Activated T-helper 1 cell treated with anti-CD3 and anti-CD28 coated beads, Interleukin-2, amount 50 U/mL, for 16 hours (primary cell): ENCODE data around the gene OIP5.
"Not testable (repeated sequence)": the region's sequence is repeated elsewhere in the genome, so short reads cannot be mapped to it uniquely, and the experiment has no call there.

Experiments used
- DNase-seq, 2 donors: peaks; one replicate each; pipeline ENCODE4 v3.0.0-alpha.2; 2020; ENCODE audit warnings: low read depth in 1 of 2, low spot score in 1 of 2

The OIP5 gene

DNA sequence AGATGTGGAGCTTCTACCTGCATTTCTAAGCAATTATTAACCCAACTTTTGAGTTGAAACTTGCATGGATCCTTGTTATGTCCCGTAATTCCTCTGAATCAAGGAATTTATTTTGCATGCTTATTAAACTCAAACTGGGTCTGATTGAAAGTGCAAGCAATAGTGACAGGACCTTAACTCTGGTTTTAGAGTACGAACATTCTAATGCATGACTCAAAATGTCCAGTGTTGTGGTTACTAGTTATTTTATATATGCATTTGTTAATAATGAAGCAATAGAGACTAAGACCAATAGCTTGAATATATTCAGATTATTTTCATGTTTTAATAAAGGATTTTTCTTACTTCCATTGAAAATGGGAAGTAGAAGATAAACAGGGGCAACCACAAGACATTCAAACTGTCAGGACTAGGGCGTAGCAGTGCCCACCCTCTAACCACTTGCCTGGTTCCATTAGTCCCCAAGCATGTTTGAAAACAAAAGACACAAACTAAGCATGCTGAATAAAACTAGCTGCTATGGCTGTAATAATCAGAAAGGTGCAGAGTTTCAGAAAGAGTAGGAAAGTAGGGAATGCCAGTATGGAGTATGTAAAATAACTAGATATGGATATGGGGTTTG lies 28.1 kb downstream of the OIP5 start:
- no peak for DNase-seq

DNA sequence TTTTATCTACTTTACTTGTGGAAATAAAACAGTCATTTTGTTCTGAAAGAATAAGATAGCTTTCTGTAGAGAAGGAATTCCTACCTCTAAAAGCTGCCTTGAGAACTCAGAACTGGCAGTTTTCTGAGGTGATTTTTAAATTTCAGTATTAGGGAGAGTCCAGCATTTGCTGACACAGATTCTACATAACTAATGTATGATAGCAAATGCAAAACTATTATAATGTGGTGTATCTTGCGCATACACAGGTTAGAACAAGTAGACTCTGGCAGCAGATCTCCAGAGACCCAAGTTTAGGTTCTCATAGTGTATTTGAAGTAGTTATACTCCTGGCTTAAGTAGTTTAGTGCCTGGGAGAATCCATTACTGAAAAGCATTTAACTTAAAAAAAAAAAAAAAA lies 30.8 kb downstream of the OIP5 start:
- no peak for DNase-seq

DNA sequence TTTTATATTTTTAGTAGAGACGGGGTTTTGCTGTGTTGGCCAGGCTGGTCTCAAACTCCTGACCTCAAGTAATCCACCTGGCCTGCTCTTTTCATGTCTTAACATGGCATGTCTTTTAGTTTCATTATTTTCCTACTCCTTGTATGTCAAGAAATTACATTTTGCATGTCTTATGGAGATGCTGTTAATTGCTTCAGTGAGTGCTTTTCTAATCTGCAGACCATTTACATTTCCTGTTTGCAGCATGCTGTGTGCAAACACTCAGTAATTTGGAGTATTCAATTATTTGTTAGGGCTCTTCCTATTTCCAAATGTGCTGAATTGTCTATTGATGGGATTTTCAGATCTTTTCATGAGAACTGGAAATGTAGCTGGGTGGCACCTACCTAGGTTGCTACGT lies 31.3 kb downstream of the OIP5 start:
- DNase-seq = not testable (repeated sequence)

DNA sequence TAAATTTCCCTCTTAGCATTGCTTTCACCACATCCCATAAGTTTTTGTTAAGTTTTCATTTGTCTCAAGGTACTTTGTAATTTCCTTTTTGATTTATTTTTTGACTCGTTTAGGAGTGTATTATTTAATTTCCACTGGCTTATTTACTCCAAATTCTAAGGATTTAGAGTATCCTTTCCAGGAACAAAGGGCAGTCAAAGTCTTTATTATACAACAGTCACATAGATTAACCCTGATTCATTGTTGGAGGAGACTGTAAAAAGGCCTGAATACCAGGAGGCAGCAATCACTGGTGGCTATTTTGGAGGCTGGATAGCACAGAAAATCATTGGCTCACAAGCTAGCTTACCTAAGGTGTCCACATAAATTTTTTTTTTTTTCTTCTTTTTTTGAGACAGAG lies 39.9 kb downstream of the OIP5 start:
- no peak for DNase-seq

DNA sequence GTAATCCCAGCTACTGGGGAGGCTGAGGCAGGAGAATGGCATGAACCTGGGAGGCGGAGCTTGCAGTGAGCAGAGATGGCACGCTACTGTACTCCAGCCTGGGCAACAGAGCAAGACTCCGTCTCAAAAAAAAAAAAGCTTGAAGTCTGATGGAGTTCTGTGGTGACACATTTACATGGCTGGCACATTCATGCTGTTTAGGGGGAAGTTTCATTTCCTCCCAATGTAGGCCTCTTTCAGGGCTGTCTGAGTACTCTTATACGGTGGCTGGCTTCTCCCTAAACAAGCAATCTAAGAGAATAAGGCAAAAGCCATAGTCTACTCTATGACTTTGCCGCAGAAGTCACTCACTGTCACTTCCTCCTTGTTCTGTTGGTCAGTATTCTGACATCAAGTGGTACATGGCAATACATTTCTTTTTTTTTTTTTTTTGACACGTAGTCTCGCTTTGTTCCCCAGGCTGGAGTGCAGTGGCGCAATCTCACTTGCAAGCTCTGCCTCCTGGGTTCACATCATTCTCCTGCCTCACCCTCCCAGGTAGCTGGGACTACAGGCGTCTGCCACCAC lies 41.2 kb downstream of the OIP5 start:
- no peak for DNase-seq

DNA sequence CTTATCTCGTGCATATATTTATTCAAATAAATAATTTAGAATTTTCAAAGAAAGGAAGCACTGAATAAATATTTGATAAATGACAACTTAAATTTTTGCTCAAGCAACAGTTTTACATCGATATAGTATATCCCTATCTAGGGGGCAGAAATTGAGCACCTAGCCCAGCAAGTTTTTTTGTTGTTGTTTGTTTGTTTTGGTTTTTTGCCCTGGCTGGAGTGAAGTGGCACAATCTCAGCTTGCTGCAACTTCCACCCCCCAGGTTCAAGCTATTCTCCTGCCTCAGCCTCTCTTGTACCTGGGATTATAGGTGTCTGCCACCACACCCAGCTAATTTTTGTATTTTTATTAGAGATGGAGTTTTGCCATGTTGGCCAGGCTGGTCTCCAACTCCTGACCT lies 42.4 kb downstream of the OIP5 start:
- no peak for DNase-seq

DNA sequence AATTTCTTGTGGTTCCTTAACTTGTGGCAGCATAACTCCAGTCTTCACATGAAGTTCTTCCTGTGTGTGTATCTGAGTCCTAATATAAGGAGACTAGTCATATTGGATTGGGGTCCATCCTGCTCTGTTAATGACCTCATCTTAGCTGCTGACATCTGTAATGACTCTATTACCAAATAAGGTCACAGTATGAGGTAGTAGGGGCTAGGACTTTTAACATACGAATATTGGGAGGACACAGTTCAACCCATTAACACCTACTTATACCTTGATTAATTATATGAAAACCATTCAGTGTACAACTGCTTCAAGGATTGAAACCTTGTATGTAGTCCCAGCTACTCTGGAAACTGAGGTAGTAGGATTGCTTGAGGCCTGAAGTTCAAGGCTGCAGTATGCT lies 43.9 kb downstream of the OIP5 start:
- DNase-seq = no peak

GRCh38 chr15:41286665-41287333 lies 45.6 kb downstream of the OIP5 start:
- no peak for DNase-seq

- DNase-seq = no peak
Observed at GRCh38 chr15:41285285-41285684, 47.1 kb downstream of the OIP5 start.

DNA sequence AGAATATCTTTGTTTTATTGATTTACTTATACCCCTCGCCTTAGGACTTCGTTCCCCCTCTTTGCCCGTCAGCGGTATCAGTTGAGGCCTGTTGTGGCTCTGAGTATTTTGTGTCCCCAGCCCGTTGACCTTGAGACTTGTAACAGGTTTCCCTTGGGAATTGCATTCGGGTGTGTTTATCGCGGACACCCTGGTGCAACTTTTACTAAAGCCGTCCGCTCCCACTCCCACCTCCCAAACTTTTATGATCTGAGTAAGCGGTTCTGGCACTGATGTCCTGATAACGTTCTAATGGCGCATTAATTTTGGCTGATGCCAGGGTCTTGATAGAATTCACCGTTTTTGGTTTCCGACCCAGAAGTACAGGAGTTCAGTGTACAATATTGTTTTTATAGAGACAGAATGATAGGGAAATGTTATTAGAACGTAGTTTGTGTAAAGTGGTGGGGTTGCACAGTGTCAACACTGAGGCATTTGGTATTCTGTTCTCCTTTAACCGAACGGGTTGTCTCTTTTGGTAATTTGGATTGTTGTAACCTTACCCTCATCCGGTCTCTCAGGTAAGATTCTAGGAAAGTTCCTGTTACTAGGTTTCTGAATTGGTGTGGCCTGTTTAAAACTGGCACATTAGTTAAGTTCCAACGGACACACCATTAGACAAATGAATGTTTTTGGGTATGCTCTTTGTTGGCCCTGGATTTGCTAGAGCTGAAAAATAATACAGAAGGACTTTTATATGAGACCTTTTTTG lies 47.8 kb downstream of the OIP5 start:
- DNase-seq = no peak

DNA sequence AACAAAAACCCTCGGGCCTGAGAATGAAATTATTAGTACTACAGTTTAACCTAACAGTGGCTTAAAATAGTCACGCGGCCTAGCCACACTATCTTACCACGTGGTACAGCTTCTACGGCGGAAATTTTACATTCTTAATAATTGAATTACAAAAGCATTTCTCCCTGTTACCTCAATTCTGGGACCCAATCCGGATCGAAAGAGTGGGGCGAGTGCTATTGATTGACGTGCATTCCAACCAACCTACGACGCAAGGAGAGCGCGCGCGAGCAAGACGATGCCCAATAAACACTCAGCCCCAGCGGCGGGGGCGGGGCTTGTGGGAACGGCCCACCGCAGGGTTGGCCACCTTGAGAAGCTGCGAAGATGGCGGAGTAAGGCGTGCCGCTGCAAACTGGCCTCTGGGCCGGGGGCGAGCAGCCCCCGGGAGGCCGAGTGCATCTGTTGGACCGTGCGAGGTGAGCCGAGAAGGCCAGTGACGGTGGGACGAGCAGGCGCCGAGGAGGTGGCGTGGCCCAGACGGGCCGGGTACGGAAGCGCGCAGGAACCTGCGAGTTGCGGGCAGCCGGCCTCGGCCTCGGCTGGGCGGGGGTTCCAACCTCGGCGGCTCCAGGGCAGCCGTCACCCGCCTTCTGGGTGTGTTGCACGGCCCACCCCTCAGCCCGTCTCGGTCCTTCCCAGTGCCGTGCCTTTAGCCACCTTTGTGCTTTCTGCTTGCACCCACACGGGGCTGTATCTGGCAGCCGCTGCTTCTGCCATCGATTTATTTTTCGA lies 48.6 kb downstream of the OIP5 start:
- DNase-seq = peak; percentile 91 to 96

DNA sequence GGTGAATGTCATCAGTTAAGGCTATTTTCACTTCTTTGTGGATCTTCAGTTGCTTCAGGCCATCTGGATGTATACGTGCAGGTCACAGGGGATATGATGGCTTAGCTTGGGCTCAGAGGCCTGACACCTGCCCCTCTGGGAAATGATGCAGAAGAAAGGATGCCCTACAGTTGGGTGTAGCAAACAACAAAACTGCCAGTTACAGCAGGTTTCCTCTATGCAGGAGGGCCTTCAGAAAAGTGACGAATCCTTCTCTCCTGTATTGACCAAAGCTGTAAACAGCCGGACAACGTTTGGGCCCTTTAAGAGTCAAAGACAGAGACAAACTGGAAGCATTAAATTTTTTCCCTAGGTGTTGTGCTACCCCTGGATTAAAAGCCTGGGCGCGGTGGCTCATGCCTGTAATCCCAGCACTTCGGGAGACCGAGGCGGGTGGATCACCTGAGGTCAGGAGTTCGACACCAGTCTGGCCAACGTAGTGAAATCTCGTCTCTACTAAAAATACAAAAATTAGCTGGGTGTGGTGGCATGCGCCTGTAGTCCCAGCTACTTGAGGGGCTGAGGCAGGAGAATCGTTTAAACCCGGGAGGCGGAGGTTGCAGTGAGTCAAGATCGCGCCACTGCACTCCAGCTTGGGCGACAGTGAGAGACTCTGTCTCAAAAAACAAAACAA lies 49.3 kb downstream of the OIP5 start:
- peak in 1 of 2 donors; percentile 5 for DNase-seq

GRCh38 chr15:41282436-41282835 lies 50.0 kb downstream of the OIP5 start:
- not testable (repeated sequence) for DNase-seq

DNA sequence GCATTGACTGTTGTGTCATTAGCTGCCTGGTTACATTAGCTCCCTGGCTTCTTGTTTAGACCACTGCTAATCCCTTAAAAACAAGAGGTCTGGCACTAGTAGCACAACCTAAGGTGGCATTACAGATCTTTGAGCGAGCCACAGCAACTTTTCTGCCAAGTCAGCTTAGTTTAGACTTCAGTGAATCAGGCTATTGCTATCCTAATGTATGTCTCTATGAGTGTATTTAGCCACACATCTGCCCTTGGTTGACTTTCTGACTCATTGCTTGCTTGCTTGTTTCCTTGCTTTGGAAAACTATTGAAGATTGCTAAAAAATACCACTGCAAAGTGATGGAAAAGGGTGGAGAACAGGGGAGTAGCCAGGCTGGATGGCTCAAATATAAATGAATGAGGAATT lies 51.2 kb downstream of the OIP5 start:
- DNase-seq = no peak

DNA sequence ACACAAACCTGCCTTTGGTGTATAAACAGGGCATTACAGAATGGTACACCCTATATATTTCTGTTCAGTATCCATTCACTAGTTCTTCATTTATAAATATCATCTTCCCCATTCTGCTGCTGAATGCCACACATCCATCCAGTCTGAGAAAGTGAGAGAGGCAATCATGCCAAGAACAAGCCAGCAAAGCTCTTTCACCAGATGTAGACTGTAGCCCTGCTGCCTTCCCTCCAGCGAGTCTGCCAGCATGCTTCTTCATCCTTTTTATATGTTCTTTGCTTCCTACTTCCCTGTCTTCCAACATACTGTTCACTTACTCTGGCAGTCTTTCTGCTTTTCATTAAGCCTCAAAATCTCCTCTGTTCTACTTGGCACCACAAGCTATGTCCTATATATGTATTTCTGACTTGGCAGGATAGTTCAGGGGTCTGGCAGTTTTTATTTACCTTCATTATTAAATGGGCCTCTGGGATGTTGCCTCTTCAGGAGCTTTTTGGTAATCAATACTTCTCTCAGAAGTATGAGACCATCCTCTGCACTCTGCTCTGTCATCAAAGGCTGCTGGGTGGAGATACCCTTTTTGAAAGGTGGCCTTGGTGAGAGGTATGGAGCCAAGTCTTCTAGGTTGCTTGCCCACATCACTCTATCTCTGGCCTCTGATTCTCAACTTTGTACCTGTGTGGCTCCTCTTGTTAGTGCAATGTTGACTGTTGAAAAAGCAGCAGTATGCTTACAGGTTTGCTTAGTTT lies 52.7 kb downstream of the OIP5 start:
- DNase-seq = no peak

GRCh38 chr15:41278319-41278718 lies 54.1 kb downstream of the OIP5 start:
- no peak for DNase-seq

- no peak for DNase-seq
Observed at GRCh38 chr15:41276831-41277230, 55.6 kb downstream of the OIP5 start.

- no peak for DNase-seq
Observed at GRCh38 chr15:41269887-41270286, 62.5 kb downstream of the OIP5 start.

DNA sequence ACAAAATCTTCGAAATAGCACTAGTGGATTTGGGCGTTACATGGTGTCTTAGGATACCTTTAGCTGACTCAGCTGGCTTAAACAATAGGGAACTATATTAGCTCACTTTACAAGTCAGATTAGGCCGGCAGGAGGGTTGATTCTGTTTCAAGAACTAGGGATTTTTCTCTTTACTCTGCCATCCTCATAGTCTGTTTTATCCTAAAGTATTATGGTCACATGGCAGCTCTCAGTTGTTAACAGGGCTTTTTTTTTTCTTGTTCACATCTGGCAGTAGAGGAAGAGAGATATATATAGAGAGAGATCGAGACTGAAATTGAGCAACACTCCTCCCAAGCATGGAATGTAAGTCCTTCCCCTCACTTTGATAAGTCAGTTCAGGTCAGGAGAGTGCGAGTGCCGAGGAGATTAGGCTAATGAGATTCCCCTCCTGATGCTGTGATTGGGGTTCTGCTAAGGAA lies 68.5 kb downstream of the OIP5 start:
- DNase-seq = no peak

GRCh38 chr15:41262571-41262970 lies 69.8 kb downstream of the OIP5 start:
- no peak for DNase-seq
